Suprapubic skin (tissue), 4 donors: ENCODE results near the gene STXBP5.

ENCODE experiments used
- POLR2A ChIP-seq, 2 donors: fragments of 450-650 bp; IDR thresholded peaks; one replicate each; pipeline ENCODE4 v1.6.1; 2017; ENCODE audit warnings: antibody characterized with exemption in 2 of 2, mild to moderate bottlenecking in 2 of 2, moderate library complexity in 2 of 2
- POLR2AphosphoS5 ChIP-seq, 3 donors: sonication (generic); formaldehyde crosslinking; IDR thresholded peaks; one replicate each; pipeline ENCODE4 v1.6.1; 2017; ENCODE audit warnings: antibody characterized with exemption in 3 of 3
- TF ChIP-seq, protein P1 (sequence below), 2 donors: fragments of 200-600 bp in 1 of 2; fragments of 450-650 bp in 1 of 2; sonication (generic) in 1 of 2; IDR thresholded peaks; one replicate each; pipeline ENCODE4 v1.5.1; 2016 to 2019; ENCODE audit warnings: antibody characterized with exemption in 2 of 2, mild to moderate bottlenecking in 1 of 2, moderate library complexity in 1 of 2

DNA sequence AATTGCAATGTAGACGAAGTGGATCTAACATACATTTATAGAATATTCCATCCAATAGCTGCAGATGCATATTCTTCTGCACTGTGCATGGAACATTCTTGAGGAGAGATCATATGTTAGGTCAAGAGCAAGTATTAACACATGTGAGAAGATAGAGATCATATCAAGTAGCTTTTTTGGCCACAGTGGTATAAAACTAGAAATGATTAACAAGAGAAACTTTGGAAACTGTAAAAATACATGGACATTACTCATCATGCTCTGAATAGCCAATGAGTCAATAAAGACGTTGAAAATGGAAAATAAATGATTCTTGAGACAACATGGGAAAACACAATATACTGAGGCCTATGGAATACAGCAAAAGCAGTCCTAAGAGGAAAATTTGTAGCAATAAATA is 94.2 kb downstream of the STXBP5 start:
- TF ChIP-seq, protein P1, sequence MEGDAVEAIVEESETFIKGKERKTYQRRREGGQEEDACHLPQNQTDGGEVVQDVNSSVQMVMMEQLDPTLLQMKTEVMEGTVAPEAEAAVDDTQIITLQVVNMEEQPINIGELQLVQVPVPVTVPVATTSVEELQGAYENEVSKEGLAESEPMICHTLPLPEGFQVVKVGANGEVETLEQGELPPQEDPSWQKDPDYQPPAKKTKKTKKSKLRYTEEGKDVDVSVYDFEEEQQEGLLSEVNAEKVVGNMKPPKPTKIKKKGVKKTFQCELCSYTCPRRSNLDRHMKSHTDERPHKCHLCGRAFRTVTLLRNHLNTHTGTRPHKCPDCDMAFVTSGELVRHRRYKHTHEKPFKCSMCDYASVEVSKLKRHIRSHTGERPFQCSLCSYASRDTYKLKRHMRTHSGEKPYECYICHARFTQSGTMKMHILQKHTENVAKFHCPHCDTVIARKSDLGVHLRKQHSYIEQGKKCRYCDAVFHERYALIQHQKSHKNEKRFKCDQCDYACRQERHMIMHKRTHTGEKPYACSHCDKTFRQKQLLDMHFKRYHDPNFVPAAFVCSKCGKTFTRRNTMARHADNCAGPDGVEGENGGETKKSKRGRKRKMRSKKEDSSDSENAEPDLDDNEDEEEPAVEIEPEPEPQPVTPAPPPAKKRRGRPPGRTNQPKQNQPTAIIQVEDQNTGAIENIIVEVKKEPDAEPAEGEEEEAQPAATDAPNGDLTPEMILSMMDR (IDR thresholded peaks at IDR 0.05) = no peak
- no peak for TF ChIP-seq POLR2A (IDR thresholded peaks at IDR 0.05)
- TF ChIP-seq POLR2AphosphoS5 (IDR thresholded peaks at IDR 0.05) = no peak
